ENCODE results near the gene SMC3.
"Not testable (repeated sequence)": the region's sequence is repeated elsewhere in the genome, so short reads cannot be mapped to it uniquely, and the experiment has no call there.

Gene SMC3

GRCh38 chr10:110524859-110525232 lies 42.6 kb upstream of the SMC3 start:
- no peaks in the 10 kb centered on the region for H3K4me1 ChIP-seq
- H2AFZ ChIP-seq = no peak overlapping the region
- no peaks in the 10 kb centered on the region for H3K9me3 ChIP-seq (ENCODE audit: control insufficient read depth, low read length)
- no peak overlapping the region for H3K27ac ChIP-seq
- H3K9ac ChIP-seq = no peak overlapping the region
- TF ChIP-seq CTCF (IDR thresholded peaks at IDR 0.05) = no peak
- no peaks in the 10 kb centered on the region for H3K27me3 ChIP-seq (ENCODE audit: control insufficient read depth, insufficient read depth, low read length)
- H3K36me3 ChIP-seq (ENCODE audit: control insufficient read depth, insufficient read depth, low read length) = no peaks in the 10 kb centered on the region
- no peak overlapping the region for H3K4me3 ChIP-seq (ENCODE audit: low read depth, low read length)
- no peaks in the 10 kb centered on the region for H3K79me2 ChIP-seq
- no peak overlapping the region for H3K4me2 ChIP-seq (ENCODE audit: low read length)

DNA sequence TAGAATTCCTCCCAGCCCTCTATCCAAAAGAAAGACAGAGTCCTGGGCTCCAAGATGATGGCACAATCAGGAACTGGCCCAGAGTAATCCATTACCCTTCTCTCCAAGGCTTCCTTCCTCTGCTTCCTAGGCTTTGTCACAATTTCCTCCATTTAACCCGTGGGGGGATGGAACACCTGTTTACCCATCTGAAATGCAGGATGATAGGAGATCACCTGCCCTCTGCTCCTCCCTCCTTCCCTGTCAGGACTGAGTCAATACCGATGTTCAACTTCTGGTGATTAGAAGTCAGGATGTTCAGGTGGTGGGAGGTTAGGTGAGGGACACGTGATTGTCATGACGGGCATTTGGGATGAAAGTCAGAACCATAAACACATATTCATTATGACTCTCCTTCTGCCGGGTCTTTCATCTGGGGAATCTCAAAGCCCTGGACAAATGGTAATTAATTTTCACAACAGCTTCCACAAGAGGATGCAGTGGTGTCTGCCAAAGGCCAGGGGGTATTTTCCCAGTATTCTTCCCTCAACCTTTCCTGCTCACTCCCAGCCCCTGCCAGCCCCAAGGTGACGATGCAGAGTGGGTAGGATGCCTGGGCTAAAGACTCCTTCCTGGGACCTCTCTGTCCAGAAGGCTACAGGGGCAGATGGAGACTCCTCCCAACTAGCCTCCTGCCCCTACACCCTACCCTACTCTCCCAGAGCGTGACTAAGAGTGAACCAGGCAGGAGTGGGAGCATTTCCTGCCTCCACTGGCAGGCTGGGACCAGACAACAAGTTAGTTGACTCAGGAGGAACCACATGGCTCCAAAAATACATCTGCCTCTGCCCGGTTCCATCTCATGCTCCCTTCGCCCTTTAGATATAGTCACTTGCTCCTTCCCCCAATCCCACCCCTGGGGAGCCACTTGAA lies 41.9 kb upstream of the SMC3 start:
- Histone ChIP-seq H3K9ac (no peak overlapping the region), H3K27me3 (ENCODE audit: control insufficient read depth, insufficient read depth, low read length) (no peaks in the 10 kb centered on the region), H3K4me2 (ENCODE audit: low read length) (no peak overlapping the region), H3K36me3 (ENCODE audit: control insufficient read depth, insufficient read depth, low read length) (no peaks in the 10 kb centered on the region), H3K27ac (no peak overlapping the region), H3K4me3 (ENCODE audit: low read depth, low read length) (no peak overlapping the region), H3K4me1 (no peaks in the 10 kb centered on the region), H3K79me2 (no peaks in the 10 kb centered on the region), H2AFZ (no peak overlapping the region), H3K9me3 (ENCODE audit: control insufficient read depth, low read length) (no peaks in the 10 kb centered on the region)
- TF ChIP-seq CTCF (IDR thresholded peaks at IDR 0.05) = no peak

DNA sequence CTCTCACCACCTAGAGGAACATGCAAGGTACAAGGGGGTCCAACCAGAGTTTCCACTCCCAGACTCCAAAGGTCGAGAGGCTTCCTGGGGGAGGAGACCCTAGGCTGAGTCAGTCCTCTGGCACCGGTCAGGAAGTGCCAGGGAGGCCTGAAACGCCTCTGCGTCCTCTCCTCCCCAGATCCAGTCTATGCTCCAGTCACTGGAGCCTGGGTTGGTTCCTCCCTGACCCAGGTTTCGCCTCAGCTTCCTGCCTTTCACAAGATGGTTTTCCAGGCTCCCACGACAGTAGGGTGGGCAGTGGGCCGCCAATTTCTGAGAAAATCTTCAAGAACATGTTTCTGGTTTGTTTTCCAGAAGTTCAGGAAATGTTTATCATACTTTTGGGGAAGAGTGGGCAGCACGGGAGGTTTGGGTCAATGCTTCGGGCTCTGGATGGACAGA lies 39.7 kb upstream of the SMC3 start:
- Histone ChIP-seq H3K9me3 (ENCODE audit: control insufficient read depth, low read length) (no peaks in the 10 kb centered on the region), H3K79me2 (no peaks in the 10 kb centered on the region), H2AFZ (no peak overlapping the region), H3K9ac (no peak overlapping the region), H3K4me1 (no peaks in the 10 kb centered on the region), H3K27me3 (ENCODE audit: control insufficient read depth, insufficient read depth, low read length) (no peaks in the 10 kb centered on the region), H3K4me2 (ENCODE audit: low read length) (no peak overlapping the region), H3K4me3 (ENCODE audit: low read depth, low read length) (no peak overlapping the region), H3K27ac (no peak overlapping the region), H3K36me3 (ENCODE audit: control insufficient read depth, insufficient read depth, low read length) (no peaks in the 10 kb centered on the region)
- TF ChIP-seq CTCF (IDR thresholded peaks at IDR 0.05) = no peak

DNA sequence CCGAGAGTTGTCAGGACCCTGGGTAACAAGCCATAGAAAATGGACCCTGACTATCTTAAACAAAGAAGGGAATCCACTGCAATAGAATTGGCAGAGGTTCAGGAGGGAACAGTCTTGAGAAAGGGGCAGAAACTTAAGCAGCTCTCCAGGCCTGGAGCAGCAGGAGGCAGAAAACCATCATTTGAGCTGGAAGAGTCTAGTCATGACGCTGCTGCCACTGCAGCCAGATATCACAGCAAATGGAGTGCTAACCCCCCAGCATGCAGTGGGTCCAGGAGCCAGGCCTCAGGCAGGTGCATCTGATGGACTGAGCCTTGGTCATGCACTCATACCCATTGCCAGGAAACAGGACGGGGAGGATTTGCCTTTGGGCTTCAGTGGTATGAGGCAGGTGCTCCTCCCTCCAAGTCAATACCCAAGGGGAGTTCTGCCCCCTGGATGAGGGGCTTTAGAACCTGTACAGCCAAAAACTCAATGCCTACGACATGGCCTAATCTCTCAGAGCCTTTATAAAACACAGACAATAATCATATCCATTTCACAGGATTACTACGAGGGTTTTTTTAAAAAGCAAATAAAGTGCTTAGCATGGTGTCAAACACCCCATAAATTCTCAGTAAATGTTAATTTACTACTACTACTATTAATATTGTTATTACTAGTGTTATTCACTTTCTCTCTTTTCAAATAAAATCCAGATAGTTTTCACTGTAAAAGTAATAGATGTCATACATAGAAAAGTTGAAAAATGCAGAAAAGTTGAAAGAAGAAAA lies 39.1 kb upstream of the SMC3 start:
- H3K79me2 ChIP-seq = no peaks in the 10 kb centered on the region
- no peak overlapping the region for H3K9ac ChIP-seq
- no peak overlapping the region for H3K4me2 ChIP-seq (ENCODE audit: low read length)
- no peak overlapping the region for H3K4me3 ChIP-seq (ENCODE audit: low read depth, low read length)
- no peaks in the 10 kb centered on the region for H3K4me1 ChIP-seq
- H3K36me3 ChIP-seq (ENCODE audit: control insufficient read depth, insufficient read depth, low read length) = no peaks in the 10 kb centered on the region
- no peak overlapping the region for H3K27ac ChIP-seq
- no peaks in the 10 kb centered on the region for H3K27me3 ChIP-seq (ENCODE audit: control insufficient read depth, insufficient read depth, low read length)
- H2AFZ ChIP-seq = no peak overlapping the region
- no peaks in the 10 kb centered on the region for H3K9me3 ChIP-seq (ENCODE audit: control insufficient read depth, low read length)
- TF ChIP-seq CTCF (IDR thresholded peaks at IDR 0.05) = no peak

- not testable (repeated sequence) for H3K4me3 ChIP-seq (ENCODE audit: low read depth, low read length); H3K36me3 ChIP-seq (ENCODE audit: control insufficient read depth, insufficient read depth, low read length); H2AFZ ChIP-seq; H3K9ac ChIP-seq; H3K9me3 ChIP-seq (ENCODE audit: control insufficient read depth, low read length); H3K4me1 ChIP-seq; H3K79me2 ChIP-seq; H3K27me3 ChIP-seq (ENCODE audit: control insufficient read depth, insufficient read depth, low read length); H3K4me2 ChIP-seq (ENCODE audit: low read length); H3K27ac ChIP-seq
Measured at GRCh38 chr10:110528997-110529524, 38.4 kb upstream of the SMC3 start.

Data from parathyroid adenoma (tissue), 2 donors.